Ascending aorta (tissue), 2 donors: ENCODE results near the gene GRHL3. TPM values are rescaled to one million over a fixed set of nuclear protein-coding genes. Genes with fewer than 3 reads are reported as not detected.

Experiments
- DNase-seq, 2 donors: peaks; one replicate each; pipeline ENCODE4 v3.0.0-alpha.2; 2019; ENCODE audit warnings: low spot score in 2 of 2
- H3K27ac ChIP-seq, 2 donors: fragments of 200-600 bp; sonication (generic); one replicate each; pipeline ENCODE4 v1.5.1; 2016 to 2017; ENCODE audit warnings: mild to moderate bottlenecking in 1 of 2
- H3K27me3 ChIP-seq: fragments of 200-600 bp; sonication (generic); one replicate; pipeline ENCODE4 v1.5.1; 2017
- H3K36me3 ChIP-seq, 2 donors: fragments of 200-600 bp; sonication (generic); one replicate each; pipeline ENCODE4 v1.5.1; 2016
- H3K4me1 ChIP-seq, 2 donors: fragments of 200-600 bp; sonication (generic); one replicate each; pipeline ENCODE4 v1.5.1; 2016 to 2017; ENCODE audit warnings: mild to moderate bottlenecking in 1 of 2
- H3K4me3 ChIP-seq, 2 donors: fragments of 200-600 bp; sonication (generic); one replicate each; pipeline ENCODE4 v1.5.1; 2016 to 2017; ENCODE audit warnings: mild to moderate bottlenecking in 1 of 2
- H3K9me3 ChIP-seq, 2 donors: fragments of 200-600 bp; sonication (generic); one replicate each; pipeline ENCODE4 v1.5.1; 2016
- CTCF ChIP-seq, 3 experiments: fragments of 200-600 bp in 2 of 3; fragments of 450-650 bp in 1 of 3; sonication (generic) in 2 of 3; IDR thresholded peaks; one replicate each; pipeline ENCODE4 v1.5.1; 2016 to 2019; ENCODE audit warnings: antibody characterized with exemption in 3 of 3, mild to moderate bottlenecking in 1 of 3, moderate library complexity in 1 of 3
- intact Hi-C: fragments of 100-400 bp; cut with DNase I; formaldehyde crosslinking; loops from one replicate; pipeline ENCODE4 v1.15.1; 2023
- total RNA-seq: library from RNA; depleted of rRNA; stranded (reverse); fragments of >200 nt; gene quantifications from one replicate; pipeline ENCODE4 v1.1.0, GENCODE V29; 2016

GRHL3 gene
- total RNA-seq, 1 donor from 2014 or later = not detected

- intact Hi-C loops = no loop called here
- Histone ChIP-seq H3K36me3 (no peaks in the 10 kb centered on the region), H3K4me3 (no peak overlapping the region), H3K27me3 (no peaks in the 10 kb centered on the region), H3K9me3 (no peaks in the 10 kb centered on the region), H3K27ac (no peak overlapping the region), H3K4me1 (no peaks in the 10 kb centered on the region)
- TF ChIP-seq CTCF (IDR thresholded peaks at IDR 0.05) = no peak
- DNase-seq = no peak
These were observed 20.8 kb downstream of the GRHL3 start for GRCh38 chr1:24339996-24340395.

- H3K9me3 ChIP-seq = no peaks in the 10 kb centered on the region
- intact Hi-C loops = no loop called here
- no peaks in the 10 kb centered on the region for H3K27me3 ChIP-seq
- no peak for DNase-seq
- TF ChIP-seq CTCF (IDR thresholded peaks at IDR 0.05) = no peak
- no peak overlapping the region for H3K4me3 ChIP-seq
- no peaks in the 10 kb centered on the region for H3K4me1 ChIP-seq
- no peak overlapping the region for H3K27ac ChIP-seq
- no peaks in the 10 kb centered on the region for H3K36me3 ChIP-seq
These were observed 21.6 kb downstream of the GRHL3 start for GRCh38 chr1:24340770-24341169.

GRCh38 chr1:24341260-24341659 lies 22.1 kb downstream of the GRHL3 start:
- intact Hi-C loops = no loop called here
- H3K36me3 ChIP-seq = no peaks in the 10 kb centered on the region
- H3K4me1 ChIP-seq = no peaks in the 10 kb centered on the region
- no peaks in the 10 kb centered on the region for H3K9me3 ChIP-seq
- DNase-seq = no peak
- TF ChIP-seq CTCF (IDR thresholded peaks at IDR 0.05) = no peak
- H3K4me3 ChIP-seq = no peak overlapping the region
- H3K27me3 ChIP-seq = no peaks in the 10 kb centered on the region
- H3K27ac ChIP-seq = no peak overlapping the region

GRCh38 chr1:24343412-24344089 lies 24.4 kb downstream of the GRHL3 start:
- TF ChIP-seq CTCF (IDR thresholded peaks at IDR 0.05) = no peak
- DNase-seq = no peak
- no peaks in the 10 kb centered on the region for H3K4me1 ChIP-seq
- intact Hi-C loops = no loop called here
- H3K4me3 ChIP-seq = no peak overlapping the region
- no peaks in the 10 kb centered on the region for H3K36me3 ChIP-seq
- no peak overlapping the region for H3K27ac ChIP-seq
- H3K27me3 ChIP-seq = no peaks in the 10 kb centered on the region
- H3K9me3 ChIP-seq = no peaks in the 10 kb centered on the region

GRCh38 chr1:24344090-24344742 lies 25.1 kb downstream of the GRHL3 start:
- H3K4me3 ChIP-seq = no peak overlapping the region
- DNase-seq = no peak
- no peak overlapping the region for H3K27ac ChIP-seq
- H3K9me3 ChIP-seq = no peaks in the 10 kb centered on the region
- H3K36me3 ChIP-seq = no peaks in the 10 kb centered on the region
- intact Hi-C loops = no loop called here
- H3K27me3 ChIP-seq = no peaks in the 10 kb centered on the region
- TF ChIP-seq CTCF (IDR thresholded peaks at IDR 0.05) = no peak
- H3K4me1 ChIP-seq = no peaks in the 10 kb centered on the region
